OCI-LY1 (cell line): Measurements from ENCODE around the gene PRKG1.

Source experiments
- H2AFZ ChIP-seq: fragments of 200-600 bp; sonication (generic), shearing (Covaris generic); 2 replicates; pipeline ENCODE4 v1.6.0; 2014; ENCODE audit warnings: antibody characterized with exemption, mild to moderate bottlenecking, low read length
- H3F3A ChIP-seq: fragments of 200-600 bp; sonication (generic), shearing (Covaris generic); 2 replicates; pipeline ENCODE4 v1.6.0; 2014; ENCODE audit warnings: mild to moderate bottlenecking, antibody characterized with exemption, low read length, moderate library complexity; ENCODE audit not compliant: insufficient read depth
- H3K27ac ChIP-seq: fragments of 200-600 bp; sonication (generic); 2 replicates; pipeline ENCODE4 v1.5.1; 2014; ENCODE audit warnings: low read length, mixed run types, mild to moderate bottlenecking, low read depth; ENCODE audit not compliant: poor library complexity, severe bottlenecking
- H3K27me3 ChIP-seq: fragments of 200-600 bp; sonication (generic); 2 replicates; pipeline ENCODE4 v1.6.0; 2014; ENCODE audit warnings: antibody characterized with exemption, mild to moderate bottlenecking, low read length, moderate library complexity; ENCODE audit not compliant: insufficient read depth
- H3K36me3 ChIP-seq: fragments of 200-600 bp; sonication (generic); 2 replicates; pipeline ENCODE4 v1.6.1; 2014; ENCODE audit warnings: mild to moderate bottlenecking, antibody characterized with exemption, low read length, moderate library complexity, mixed read lengths; ENCODE audit not compliant: insufficient read depth
- H3K4me1 ChIP-seq: fragments of 200-600 bp; sonication (generic); 2 replicates; pipeline ENCODE4 v1.5.1; 2014; ENCODE audit warnings: mild to moderate bottlenecking, low read length, moderate library complexity; ENCODE audit not compliant: insufficient read depth, severe bottlenecking
- H3K4me2 ChIP-seq: fragments of 200-600 bp; sonication (generic), shearing (Covaris generic); 2 replicates; pipeline ENCODE4 v1.6.1; 2014; ENCODE audit warnings: low read length
- H3K4me3 ChIP-seq: fragments of 200-600 bp; sonication (generic); 2 replicates; pipeline ENCODE4 v1.5.1; 2014; ENCODE audit warnings: low read length, low read depth, mild to moderate bottlenecking, mixed read lengths; ENCODE audit not compliant: poor library complexity, severe bottlenecking
- H3K79me2 ChIP-seq: fragments of 200-600 bp; shearing (Covaris generic); 2 replicates; pipeline ENCODE4 v1.6.1; 2016; ENCODE audit warnings: mixed run types, low read length, mixed read lengths; ENCODE audit not compliant: insufficient read depth
- H3K9ac ChIP-seq: fragments of 200-600 bp; sonication (generic), shearing (Covaris generic); 2 replicates; pipeline ENCODE4 v1.6.1; 2014; ENCODE audit warnings: mild to moderate bottlenecking, low read length, mixed read lengths
- H3K9me2 ChIP-seq: fragments of 200-600 bp; sonication (generic), shearing (Covaris generic); 2 replicates; pipeline ENCODE4 v1.6.1; 2014; ENCODE audit warnings: low read depth, mild to moderate bottlenecking, low read length, mixed read lengths
- H3K9me3 ChIP-seq: fragments of 200-600 bp; shearing (Covaris generic); 2 replicates; pipeline ENCODE4 v1.6.1; 2014; ENCODE audit warnings: low read length, mixed read lengths
- H4K20me1 ChIP-seq: fragments of 200-600 bp; sonication (generic), shearing (Covaris generic); 2 replicates; pipeline ENCODE4 v1.6.0; 2016; ENCODE audit warnings: mild to moderate bottlenecking, low read length; ENCODE audit not compliant: insufficient read depth
- EZH2 ChIP-seq: fragments of 200-600 bp; sonication (generic), shearing (Covaris generic); IDR thresholded peaks from 2 replicates; pipeline ENCODE4 v1.8.0; 2017; ENCODE audit warnings: borderline replicate concordance, mixed run types, mild to moderate bottlenecking, antibody characterized with exemption, low read length, moderate library complexity, mixed read lengths
- TF ChIP-seq, protein P1 (sequence below): fragments of 200-600 bp; sonication (generic), shearing (Covaris generic); IDR thresholded peaks from 2 replicates; pipeline ENCODE4 v1.5.1; 2017; ENCODE audit warnings: mild to moderate bottlenecking, antibody characterized with exemption, low read length, moderate library complexity, mixed read lengths

The PRKG1 gene

DNA sequence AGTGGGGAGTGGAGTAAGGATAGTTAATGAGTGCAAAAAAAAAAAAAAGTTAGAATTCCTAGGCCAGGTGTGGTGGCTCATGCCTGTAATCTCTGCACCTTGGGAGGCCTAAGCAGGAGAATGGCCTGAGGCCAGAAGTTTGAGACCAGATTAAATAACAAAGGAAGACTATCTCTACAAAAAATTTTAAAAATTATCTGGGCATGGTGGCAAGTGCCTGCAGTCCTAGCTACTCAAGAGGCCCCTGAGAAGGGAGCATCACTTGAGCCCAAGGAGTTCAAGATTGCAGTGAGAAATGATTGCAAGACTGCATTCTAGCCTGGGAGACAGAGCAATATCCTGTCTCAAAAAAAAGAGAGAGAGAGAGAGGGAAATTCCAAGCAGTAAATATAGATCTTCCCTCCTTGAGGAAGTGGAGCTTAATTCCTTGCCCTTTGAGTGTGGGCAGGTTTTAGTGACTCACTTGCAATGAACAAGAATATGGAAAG lies 644.6 kb downstream of the PRKG1 start:
- no peak overlapping the region for H3K9ac ChIP-seq
- H3K4me2 ChIP-seq = no peak overlapping the region
- no peaks in the 10 kb centered on the region for H3K9me2 ChIP-seq
- no peaks in the 10 kb centered on the region for H3K4me1 ChIP-seq
- H3K4me3 ChIP-seq = no peak overlapping the region
- no peaks in the 10 kb centered on the region for H3F3A ChIP-seq
- no peak overlapping the region for H2AFZ ChIP-seq
- H3K36me3 ChIP-seq = no peaks in the 10 kb centered on the region
- H4K20me1 ChIP-seq = no peaks in the 10 kb centered on the region
- H3K27ac ChIP-seq = no peak overlapping the region
- TF ChIP-seq, protein P1, sequence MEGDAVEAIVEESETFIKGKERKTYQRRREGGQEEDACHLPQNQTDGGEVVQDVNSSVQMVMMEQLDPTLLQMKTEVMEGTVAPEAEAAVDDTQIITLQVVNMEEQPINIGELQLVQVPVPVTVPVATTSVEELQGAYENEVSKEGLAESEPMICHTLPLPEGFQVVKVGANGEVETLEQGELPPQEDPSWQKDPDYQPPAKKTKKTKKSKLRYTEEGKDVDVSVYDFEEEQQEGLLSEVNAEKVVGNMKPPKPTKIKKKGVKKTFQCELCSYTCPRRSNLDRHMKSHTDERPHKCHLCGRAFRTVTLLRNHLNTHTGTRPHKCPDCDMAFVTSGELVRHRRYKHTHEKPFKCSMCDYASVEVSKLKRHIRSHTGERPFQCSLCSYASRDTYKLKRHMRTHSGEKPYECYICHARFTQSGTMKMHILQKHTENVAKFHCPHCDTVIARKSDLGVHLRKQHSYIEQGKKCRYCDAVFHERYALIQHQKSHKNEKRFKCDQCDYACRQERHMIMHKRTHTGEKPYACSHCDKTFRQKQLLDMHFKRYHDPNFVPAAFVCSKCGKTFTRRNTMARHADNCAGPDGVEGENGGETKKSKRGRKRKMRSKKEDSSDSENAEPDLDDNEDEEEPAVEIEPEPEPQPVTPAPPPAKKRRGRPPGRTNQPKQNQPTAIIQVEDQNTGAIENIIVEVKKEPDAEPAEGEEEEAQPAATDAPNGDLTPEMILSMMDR = no peak
- no peak for TF ChIP-seq EZH2
- H3K9me3 ChIP-seq = no peaks in the 10 kb centered on the region
- no peaks in the 10 kb centered on the region for H3K79me2 ChIP-seq
- H3K27me3 ChIP-seq = no peaks in the 10 kb centered on the region

DNA sequence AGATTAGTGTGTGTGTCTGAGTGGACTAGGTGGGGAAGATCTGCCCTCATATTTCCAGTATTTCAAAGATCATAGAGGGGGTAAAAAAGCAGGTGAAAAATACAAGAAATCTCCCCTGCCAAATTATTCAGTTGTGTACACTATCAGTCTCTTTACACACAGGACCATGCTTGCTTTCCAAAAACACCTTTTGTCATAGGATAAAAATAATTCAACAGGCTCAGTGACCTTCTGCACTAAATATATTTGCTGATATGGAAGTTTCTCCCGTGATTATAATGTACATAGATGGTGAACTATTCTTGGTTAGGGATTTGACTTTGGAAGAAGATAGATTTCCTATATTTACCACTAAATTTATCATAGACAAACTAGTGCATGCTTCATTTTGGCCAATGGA lies 649.8 kb downstream of the PRKG1 start:
- H3F3A ChIP-seq = no peaks in the 10 kb centered on the region
- no peak overlapping the region for H3K27ac ChIP-seq
- no peak overlapping the region for H3K4me3 ChIP-seq
- no peak overlapping the region for H3K9ac ChIP-seq
- H3K4me1 ChIP-seq = no peaks in the 10 kb centered on the region
- no peaks in the 10 kb centered on the region for H3K9me3 ChIP-seq
- H3K27me3 ChIP-seq = no peaks in the 10 kb centered on the region
- TF ChIP-seq, protein P1 = no peak
- TF ChIP-seq EZH2 = no peak
- no peaks in the 10 kb centered on the region for H3K36me3 ChIP-seq
- no peak overlapping the region for H2AFZ ChIP-seq
- no peak overlapping the region for H3K4me2 ChIP-seq
- no peaks in the 10 kb centered on the region for H4K20me1 ChIP-seq
- H3K79me2 ChIP-seq = no peaks in the 10 kb centered on the region
- no peaks in the 10 kb centered on the region for H3K9me2 ChIP-seq

DNA sequence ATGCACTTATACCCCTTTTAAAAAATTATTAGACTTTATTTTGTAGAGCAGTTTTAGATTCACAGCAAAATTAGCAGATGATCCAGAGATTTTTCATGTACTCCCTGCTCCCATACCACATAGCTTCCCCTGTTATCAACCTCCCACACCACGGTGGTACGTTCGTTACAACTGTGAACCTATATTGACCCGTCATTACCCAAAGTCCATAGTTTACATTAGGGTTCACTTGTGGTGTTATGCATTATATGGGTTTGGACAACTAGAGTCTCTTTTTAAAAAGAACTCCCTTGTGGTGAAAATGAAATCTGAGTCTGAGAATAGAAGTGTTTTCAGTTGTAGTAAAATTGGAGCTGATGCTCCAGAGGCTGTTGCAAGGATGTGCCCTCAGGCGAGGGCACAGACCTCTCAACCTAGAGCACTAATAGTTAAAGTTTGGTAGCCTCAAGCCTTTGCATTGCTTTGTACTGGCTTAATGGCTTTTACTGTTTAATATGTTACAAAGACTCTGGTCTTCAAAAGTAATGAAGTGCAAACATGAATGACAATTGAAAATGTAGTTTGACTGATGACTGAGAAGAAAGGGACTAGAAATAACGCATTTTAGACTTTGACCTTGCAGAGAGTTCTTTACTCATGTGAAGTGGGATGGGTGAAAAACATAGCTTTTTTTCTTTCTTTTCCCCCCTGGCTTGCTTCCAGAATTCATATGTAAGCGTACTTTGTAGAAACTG lies 655.7 kb downstream of the PRKG1 start:
- Histone ChIP-seq H3K36me3 (no peaks in the 10 kb centered on the region), H3K4me1 (no peaks in the 10 kb centered on the region), H3K79me2 (no peaks in the 10 kb centered on the region), H3K27me3 (no peaks in the 10 kb centered on the region), H3K9ac (no peak overlapping the region), H4K20me1 (no peaks in the 10 kb centered on the region), H2AFZ (no peak overlapping the region), H3K4me2 (no peak overlapping the region), H3K27ac (no peak overlapping the region), H3K9me3 (no peaks in the 10 kb centered on the region), H3K4me3 (no peak overlapping the region), H3K9me2 (no peaks in the 10 kb centered on the region), H3F3A (no peaks in the 10 kb centered on the region)
- TF ChIP-seq, protein P1 = no peak
- no peak for TF ChIP-seq EZH2
